ENCODE results near the gene PMM1.
"Not testable (repeated sequence)": the region's sequence is repeated elsewhere in the genome, so short reads cannot be mapped to it uniquely, and the experiment has no call there.

The PMM1 gene

DNA sequence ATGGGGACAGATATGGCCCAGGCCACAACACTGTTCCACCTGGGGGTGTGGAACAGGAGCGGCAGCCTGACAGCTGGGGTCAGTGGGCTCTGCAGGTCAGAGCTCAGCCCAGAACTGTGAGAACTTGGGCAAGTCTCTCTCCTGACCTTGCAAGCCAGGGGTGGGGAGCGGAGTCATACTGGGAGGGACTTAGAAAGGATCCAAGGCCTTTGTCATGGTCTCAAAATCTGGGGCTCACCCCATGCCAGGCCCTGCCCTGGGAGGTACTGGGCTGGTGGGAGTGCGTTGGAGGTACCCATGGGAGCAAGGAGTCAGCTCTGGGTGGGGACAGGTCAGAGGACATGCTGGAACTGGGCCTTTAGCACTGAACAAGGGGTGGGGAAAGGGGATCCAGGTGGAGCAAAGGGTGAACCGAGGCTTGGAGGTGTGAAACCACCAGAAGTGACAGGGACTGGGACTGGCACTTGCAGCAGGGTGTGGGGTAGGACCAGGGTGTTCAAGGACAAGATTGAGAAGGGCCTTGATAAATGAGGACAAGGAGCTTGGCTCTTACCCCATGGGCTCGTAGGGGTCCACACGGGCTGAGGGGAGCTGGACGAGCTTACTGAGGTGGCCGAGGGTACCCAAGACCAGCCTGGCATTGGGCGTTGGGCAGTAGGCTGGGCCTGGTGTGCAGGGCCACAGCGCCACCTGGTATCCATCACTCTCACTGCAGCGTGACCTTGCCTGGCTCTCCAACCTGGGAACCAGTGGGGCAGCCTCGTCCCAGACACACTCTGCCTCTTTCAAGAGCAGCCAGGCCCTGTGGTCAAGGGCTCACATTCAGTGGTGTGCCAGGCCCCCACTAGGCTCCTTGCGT, 7.4 kb upstream of the PMM1 start:
- DNase-seq (ENCODE audit: low spot score): no peak

DNA sequence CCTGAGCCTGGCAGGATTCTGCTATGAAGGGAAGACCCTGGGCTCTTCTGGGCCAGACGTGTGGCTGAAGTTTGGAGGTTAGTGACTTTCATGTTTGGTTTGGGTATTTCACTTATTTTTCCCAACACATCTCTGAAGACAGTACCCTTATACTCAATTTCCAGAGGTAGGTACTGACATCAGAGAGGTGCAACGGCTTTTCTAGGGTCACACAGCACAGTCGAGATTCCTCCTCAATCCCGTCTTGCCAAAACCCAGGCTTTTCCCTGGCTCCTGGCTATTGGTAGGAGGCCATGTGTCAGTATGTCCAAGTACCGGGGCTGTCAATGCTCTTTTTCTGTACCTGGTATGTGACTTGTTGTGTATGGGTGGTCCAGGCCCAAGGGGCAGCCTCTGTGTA, 6.1 kb upstream of the PMM1 start:
- DNase-seq (ENCODE audit: low spot score): no peak

DNA sequence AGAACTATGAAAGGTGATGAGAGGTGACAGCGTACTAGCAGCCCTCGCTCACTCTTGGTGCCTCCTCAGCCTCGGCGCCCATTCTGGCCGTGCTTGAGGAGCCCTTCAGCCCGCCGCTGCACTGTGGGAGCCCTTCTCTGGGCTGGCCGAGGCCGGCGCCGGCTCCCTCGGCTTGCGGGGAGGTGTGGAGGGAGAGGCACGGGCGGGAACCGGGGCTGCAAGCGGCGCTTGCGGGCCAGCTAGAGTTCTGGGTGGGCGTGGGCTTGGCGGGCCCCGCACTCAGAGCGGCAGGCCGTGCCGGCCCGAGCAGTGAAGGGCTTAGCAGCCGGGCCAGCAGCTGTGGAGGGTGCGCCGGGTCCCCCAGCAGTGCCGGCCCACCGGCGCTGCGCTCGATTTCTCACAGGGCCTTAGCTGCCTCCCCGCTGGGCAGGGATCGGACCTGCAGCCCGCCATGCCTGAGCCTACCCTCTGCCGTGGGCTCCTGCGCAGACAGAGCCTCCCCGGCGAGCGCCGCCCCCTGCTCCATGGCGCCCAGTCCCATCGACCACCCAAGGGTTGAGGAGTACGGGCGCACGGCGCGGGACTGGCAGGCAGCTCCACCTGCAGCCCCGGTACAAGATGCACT, 3.8 kb upstream of the PMM1 start:
- DNase-seq (ENCODE audit: low spot score): not testable (repeated sequence)

DNA sequence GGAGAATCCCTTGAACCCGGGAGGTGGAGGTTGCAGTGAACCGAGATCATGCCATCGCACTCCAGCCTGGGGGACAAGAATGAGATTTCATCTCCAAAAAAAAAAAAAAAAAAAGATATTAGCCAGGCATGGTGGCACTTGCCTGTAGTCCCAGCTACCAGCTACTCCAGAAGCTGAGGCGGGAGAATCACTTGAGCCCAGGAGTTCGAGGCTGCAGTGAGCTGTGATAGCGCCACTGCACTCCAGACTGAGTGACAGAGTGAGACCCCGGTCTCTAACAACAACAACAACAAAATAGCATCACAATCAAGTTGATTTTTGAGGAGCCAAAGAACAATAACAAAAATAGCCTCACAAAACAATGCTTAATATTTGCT, 2.3 kb downstream of the PMM1 start:
- no peak for DNase-seq (ENCODE audit: low spot score)

DNA sequence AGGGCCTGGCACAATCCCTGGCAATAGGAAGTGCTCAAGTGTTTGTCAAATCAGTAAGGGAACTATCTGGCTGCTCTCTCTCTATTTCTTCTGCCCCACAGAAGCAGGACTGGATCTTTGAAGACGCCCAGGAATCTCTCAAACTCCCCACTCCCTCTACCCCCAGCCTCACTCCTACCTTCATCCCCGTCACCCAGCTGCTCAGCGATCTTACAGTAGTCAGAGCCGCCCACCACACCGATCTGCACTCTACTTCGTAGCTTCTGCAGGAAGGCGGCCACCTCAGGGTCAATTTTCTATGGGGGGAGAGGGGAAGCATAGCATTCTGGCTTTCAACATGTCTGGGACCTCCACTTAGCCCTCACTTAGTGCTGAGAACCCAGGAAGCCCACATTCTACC, 3.7 kb downstream of the PMM1 start:
- no peak for DNase-seq (ENCODE audit: low spot score)

DNA sequence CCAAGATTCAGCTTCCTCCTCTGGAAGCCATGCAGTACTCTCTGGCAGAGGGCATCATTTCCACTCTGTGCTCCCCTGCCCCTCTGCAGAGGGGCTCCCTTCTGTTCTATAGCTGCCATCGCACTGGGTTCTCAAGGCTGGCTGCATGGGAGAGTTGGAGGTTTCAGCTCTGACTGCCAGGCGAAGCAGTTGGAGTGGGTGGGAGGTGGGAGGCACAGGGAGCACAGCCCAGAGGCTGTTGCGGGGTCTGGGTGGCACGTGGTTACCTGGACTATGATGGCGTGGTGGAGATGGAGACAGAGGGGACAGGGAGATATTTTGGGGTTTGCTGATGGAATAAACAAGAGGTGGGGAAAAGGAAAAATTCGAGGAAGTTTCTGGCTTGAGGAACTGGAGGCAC, 4.8 kb downstream of the PMM1 start:
- DNase-seq (ENCODE audit: low spot score): no peak

DNA sequence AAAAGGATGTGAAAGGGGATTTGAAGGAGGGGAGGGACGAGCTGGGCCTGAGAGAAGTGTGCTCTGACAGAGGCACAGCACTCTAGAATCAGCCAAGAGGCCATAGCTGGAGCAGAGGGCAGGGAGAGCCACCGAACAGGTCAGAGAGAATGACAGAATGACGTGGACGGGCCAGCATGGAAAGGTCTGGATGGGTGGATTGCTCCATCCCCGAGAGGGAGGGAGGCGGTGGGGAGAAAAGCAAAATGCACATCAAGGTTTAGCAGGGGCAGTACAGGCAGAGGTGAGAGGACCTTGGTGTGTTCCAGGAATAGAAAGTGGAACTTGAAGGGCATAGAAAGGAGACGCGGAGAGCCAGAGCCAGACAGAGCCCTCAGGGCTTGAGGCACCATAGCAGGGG, 6.9 kb downstream of the PMM1 start:
- no peak for DNase-seq (ENCODE audit: low spot score)

DNA sequence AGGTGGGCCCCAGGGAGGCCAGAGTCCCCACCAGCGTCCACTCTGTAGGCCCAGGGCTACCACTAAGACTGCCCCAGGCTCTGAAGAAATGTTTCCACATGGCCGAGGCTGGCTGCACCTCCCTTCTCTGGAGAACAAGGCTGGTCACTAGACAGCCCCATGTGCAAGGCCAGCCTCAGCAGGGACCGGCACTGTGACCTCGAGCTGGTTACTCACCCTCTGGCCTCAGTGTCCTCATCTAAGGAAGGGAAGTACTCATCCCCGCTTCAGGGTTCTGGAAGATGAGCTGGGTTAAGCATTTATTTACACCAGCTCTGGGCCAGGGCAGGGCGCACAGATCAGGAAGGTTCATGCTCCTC, 9.7 kb downstream of the PMM1 start:
- no peak for DNase-seq (ENCODE audit: low spot score)

DNA sequence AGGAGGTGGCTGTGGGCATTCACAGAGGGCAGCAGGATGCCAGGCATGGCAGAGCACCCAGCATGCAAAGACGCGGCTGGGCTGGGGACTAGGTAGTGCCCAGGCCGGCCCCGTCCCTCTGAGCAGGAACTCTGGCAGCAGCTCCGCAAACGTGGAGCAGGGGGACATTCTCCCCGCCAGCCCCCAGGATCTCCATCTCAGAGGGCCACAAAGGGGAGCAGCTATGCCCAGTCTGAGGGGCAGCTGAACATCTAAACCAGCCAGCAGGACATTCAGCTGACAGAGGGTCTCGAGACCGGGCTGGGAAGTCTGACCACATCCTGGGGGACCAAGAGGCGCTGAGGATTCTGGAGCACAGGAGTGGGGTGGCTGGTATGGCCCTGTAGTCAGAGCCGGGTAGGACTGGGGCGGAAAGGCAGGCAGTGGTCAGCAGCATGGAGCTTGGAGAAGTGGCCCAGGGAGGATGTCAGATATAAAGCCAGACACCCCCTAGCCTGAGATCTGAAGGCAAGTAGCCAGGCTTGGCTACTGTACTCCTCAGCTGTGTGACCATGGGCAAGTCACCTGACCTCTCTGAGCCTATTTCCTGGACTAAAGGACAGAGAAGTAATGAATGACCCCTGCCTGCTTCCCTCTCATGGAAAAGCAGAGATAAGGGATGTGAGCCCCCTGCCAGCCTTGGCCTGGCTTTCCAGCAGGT, 10.2 kb downstream of the PMM1 start:
- no peak for DNase-seq (ENCODE audit: low spot score)

DNA sequence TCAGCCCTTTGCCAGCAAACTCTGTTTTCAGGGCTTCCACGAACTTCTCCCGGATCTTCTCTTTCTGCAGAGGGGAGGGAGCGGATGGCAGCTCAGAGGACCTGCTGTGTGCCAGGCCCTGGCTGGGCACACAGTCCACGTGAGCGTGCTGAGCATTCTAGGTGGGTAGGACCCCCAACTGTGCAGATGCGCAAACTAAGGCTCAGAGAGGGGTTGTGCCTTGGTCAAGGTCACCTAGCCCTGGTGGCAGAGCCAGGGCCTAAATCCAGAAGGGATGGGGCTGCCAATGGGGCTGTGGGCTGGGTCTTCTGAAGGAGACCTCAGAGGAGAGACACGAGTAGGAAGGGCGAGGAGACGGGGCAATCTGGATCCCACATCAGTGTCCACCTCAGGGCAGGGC, 10.8 kb downstream of the PMM1 start:
- DNase-seq (ENCODE audit: low spot score): no peak

DNA sequence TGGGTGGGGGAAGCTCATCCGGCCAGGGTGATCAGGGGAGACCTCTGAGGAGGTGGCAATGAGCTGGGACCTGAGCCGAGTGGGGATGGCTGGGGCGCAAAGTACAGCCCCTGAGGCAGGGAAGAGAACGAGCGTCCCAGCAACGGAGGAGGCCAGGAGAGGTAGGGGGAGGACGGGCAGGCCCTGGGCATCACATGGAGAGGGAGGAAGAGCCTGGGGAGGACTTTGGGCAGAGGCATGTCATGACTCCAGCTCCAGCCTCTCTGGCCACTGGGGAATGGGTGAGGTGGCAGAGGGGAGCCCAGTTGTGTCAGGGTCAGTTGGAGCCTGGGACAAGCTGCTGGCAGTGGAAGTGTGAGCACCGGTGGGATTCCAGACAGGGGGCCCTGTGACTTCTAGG, 11.5 kb downstream of the PMM1 start:
- no peak for DNase-seq (ENCODE audit: low spot score)

DNA sequence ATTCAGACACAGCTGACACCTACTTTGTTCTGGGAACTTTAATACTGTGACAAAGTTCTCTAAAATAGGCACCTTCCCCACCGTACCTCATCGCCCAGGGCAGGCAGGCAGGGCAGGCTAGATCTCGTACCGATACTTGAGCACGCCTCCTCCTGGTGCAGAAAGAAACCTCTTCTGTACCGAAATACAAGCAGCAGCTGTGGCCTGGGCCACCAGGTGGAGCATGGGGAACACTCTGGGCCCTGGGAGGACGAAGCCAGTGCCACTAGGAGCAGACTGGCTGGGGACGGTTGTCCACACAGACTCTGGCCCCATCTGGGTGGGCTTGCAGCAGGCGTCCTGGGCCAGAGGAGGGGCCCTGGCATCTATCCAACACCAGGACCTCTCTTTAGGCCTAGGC, 12.8 kb downstream of the PMM1 start:
- no peak for DNase-seq (ENCODE audit: low spot score)

DNA sequence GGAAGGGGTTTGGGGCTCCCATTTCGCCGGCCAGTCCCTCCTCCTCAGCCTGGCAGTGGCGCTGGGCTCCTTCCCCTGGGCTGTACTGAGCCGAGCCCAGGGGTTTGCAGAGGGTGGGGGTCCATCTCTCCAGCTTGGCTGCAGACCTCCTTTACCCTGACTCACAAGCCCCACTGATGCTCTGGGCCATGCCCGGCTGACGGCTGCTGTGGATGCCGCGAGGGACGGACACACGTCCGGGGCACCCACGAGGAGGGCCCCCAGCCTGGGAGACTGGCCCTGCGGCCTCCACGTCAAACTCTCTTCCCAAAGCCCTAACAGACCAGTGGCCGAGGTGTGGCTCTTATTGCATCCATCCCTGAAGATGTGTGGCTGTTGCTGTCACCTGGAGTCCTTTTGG, 14.1 kb downstream of the PMM1 start:
- DNase-seq (ENCODE audit: low spot score): no peak

DNA sequence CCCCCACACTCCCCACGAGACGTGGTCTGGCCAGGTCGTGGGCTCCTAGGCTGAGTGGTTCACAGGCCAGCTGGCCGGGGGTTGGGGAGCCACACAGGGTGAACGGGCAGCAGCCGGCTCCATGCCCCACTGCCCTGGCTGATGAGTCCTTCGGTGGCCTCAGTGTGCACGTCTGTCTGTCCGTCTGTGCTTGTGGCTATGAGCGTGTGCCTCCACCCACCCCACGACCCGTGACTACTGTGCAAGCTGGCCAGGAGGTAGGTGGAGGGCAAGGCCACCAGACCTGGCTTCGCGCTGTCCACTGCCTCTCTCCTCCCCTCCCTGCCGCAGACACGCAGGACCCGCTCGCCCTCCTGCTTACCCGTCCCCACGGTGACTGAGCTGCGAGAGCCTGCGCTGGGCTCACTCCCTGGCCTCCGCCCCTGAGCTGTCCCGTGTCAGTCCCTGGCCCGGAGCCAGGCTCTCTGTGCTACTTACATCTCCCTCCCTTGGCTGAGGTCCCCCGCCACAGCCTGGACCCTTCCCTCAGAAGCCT, 14.7 kb downstream of the PMM1 start:
- DNase-seq (ENCODE audit: low spot score): no peak

DNA sequence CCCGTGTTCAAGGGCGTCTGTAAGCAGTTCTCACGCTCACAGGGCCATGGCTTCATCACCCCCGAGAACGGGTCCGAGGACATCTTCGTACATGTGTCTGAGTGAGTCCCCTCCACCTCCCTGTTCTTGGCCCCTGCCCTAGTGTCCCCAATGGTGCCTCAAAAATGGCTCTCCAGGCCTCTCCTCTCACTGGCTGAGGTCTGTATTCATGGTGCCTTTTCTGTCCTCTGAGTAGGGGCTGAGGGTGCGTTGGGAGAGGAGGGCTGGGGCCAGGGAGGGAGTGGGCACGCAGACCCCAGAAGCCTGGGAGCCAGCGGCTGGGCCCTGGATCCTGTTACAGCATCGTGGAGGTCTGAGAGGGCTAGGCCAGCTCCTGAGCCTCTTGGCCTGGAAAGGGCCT, 16.0 kb downstream of the PMM1 start:
- DNase-seq (ENCODE audit: low spot score): no peak

DNA sequence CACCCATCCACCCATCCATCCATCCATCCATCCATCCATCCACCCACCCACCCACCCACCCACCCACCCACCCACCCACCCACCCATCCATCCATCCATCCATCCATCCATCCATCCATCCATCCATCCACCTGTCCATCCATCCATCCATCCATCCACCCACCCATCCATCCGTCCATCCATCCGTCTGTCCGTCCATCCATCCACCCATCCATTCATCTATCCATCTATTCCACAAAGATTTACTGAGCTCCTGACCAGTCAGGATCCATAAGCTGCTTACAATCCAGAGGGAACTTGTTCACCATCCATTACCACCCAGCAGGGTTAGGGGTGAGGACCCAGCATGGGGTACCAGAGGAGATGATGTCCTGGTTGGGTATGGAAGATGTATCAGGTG, 17.3 kb downstream of the PMM1 start:
- DNase-seq (ENCODE audit: low spot score): not testable (repeated sequence)

DNA sequence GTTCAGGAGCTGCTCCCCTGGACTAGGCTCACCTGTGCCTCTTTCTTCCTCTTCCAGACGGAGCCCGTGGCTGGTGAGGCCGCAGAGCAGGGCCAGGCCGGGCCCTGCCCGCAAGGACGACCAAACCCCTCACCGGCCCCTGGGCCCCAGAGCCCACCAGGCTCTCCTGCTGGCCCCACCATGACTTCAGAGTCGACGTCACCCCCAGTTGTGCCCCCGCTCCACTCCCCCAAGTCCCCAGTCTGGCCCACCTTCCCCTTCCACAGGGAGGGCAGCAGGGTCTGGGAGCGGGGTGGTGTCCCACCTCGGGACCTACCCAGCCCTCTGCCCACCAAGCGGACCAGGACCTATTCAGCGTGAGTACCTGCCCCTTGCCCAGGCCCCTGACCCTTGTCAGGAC, 17.9 kb downstream of the PMM1 start:
- no peak for DNase-seq (ENCODE audit: low spot score)

DNA sequence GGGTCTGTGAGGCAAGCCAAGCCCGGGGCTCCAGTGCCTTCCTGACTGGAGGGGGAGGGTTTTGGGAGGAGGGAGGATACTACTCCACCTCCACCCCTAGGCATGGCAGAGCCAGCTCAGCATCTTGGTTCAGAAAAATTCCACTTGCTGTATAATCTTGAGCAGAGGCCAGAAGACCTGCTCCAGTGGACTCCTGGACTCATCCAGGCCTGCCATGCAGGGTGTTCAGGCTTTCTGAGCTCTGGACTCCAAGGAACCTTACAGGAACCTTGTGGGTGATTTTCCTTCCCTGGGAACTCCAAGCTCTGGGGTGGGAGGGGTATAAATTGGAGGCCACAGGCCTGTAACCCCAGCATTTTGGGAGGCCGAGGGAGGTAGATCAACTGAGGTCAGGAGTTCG, 19.4 kb downstream of the PMM1 start:
- DNase-seq (ENCODE audit: low spot score): no peak

DNA sequence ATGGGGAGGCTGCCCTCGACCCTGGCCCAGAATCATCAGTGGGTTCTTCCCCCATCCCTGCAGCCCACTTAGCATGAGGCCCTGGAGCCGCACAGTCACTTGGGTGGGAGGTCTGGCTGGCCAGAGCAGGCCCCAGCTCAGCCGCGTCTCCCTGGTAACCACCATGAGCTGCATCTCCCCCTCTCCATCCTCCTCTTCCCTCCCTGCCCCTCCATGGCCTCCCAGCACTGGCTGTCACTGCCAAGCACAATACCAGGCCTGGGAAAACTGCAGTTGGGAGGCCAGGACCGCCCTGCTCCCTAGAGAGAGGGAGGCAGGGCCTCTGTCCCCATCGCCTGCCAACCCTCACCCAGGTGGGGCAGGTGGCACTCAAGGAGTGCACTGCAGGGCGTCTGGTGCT, 20.8 kb downstream of the PMM1 start:
- no peak for DNase-seq (ENCODE audit: low spot score)

DNA sequence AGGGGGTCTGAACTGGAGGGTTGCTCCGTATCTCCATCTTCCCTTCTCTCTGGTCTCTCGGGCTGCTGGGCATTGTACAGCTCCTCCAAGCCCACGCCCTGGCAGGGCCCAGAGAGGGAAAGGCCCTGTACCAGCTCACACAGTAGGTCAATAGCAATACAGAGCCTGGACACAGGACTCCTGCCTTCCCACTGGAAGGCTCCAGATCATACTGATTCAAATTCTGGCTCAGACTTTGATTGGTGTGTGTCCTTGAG, 22.2 kb downstream of the PMM1 start:
- no peak for DNase-seq (ENCODE audit: low spot score)

DNA sequence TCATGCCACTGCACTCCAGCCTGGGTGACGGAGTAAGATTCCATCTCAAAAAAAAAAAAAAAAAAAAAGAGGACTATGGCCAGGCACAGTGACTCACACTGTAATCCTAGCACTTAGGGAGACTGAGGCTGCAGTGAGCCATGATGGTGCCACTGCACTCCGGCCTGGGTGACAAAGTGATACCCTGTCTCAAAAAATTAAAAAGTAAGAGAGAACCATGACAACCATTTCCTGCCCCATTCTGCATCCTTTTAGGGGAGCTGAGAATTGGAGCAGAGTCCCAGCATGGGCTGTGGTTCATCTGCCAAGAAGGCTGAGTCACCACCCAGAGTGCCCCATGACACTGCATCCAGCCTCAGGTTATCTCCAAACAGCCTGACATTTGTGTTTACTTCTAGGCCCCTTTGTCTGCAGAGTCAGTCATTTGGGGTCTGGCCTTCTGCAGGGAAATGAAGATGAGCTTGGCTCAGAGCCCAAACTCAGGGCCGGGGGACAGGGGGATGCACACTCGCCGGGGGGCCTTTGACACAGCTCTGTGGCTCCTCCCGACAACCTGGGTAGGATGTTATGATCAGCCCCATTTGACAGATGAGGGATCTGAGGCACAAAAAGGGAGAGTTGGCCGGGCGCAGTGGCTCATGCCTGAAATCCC, 24.1 kb downstream of the PMM1 start:
- no peak for DNase-seq (ENCODE audit: low spot score)

DNA sequence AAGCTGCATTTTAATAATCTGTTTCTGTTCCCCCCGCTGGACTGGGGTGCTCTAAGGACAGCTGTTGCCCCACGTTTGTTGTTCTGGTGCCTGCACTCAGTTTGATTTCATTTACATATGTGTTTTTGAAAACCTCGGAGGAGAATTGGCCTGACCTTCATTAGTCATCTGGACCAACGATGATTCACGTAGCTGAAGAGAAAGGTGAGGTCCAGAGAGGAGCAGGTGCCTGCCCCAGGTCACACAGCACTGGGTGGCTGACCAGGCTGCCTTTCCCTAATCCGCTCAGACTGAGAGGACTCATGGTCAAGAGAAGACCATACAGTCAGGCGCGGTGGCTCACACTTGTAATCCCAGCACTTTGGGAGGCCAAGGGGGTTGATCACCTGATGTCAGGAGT, 25.1 kb downstream of the PMM1 start:
- DNase-seq (ENCODE audit: low spot score): no peak

All from pons (tissue), 1 donor.